ENCODE data around the gene HOXC4.

Gene HOXC4

GRCh38 chr12:54022960-54023884 lies 30.4 kb upstream of the HOXC4 start:
- Histone ChIP-seq H3K27ac (no peak overlapping the region), H3K4me3 (no peak overlapping the region)
- TF ChIP-seq, protein P1, sequence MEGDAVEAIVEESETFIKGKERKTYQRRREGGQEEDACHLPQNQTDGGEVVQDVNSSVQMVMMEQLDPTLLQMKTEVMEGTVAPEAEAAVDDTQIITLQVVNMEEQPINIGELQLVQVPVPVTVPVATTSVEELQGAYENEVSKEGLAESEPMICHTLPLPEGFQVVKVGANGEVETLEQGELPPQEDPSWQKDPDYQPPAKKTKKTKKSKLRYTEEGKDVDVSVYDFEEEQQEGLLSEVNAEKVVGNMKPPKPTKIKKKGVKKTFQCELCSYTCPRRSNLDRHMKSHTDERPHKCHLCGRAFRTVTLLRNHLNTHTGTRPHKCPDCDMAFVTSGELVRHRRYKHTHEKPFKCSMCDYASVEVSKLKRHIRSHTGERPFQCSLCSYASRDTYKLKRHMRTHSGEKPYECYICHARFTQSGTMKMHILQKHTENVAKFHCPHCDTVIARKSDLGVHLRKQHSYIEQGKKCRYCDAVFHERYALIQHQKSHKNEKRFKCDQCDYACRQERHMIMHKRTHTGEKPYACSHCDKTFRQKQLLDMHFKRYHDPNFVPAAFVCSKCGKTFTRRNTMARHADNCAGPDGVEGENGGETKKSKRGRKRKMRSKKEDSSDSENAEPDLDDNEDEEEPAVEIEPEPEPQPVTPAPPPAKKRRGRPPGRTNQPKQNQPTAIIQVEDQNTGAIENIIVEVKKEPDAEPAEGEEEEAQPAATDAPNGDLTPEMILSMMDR (IDR thresholded peaks at IDR 0.05): no peak
- no peak for DNase-seq (ENCODE audit: low spot score)

DNA sequence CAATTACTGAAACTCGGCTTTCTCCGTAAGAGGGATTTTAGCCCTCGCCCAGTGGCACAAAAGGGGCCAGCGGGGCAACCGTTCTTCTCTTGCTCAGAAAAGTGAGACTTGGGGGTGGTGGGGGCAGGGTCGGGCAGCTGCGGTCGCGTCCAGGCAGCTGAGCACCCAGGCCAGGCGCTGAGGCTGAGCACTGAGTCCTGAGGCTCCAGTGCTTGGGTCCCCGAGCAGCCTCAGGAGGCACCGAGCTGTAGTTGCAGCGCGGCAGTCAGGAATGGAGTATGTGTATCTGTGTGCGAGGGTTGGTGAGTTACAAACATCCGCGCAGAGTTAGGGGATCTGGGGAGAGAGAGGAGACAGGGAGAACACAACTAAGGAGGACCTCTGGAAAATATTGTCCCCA lies 29.5 kb upstream of the HOXC4 start:
- Histone ChIP-seq H3K27ac (no peak overlapping the region), H3K4me3 (no peak overlapping the region)
- TF ChIP-seq, protein P1 (IDR thresholded peaks at IDR 0.05): no peak
- DNase-seq (ENCODE audit: low spot score): no peak

- no peak overlapping the region for H3K27ac ChIP-seq
- no peak for DNase-seq (ENCODE audit: low spot score)
Observed at GRCh38 chr12:54024581-54025305, 28.9 kb upstream of the HOXC4 start.

DNA sequence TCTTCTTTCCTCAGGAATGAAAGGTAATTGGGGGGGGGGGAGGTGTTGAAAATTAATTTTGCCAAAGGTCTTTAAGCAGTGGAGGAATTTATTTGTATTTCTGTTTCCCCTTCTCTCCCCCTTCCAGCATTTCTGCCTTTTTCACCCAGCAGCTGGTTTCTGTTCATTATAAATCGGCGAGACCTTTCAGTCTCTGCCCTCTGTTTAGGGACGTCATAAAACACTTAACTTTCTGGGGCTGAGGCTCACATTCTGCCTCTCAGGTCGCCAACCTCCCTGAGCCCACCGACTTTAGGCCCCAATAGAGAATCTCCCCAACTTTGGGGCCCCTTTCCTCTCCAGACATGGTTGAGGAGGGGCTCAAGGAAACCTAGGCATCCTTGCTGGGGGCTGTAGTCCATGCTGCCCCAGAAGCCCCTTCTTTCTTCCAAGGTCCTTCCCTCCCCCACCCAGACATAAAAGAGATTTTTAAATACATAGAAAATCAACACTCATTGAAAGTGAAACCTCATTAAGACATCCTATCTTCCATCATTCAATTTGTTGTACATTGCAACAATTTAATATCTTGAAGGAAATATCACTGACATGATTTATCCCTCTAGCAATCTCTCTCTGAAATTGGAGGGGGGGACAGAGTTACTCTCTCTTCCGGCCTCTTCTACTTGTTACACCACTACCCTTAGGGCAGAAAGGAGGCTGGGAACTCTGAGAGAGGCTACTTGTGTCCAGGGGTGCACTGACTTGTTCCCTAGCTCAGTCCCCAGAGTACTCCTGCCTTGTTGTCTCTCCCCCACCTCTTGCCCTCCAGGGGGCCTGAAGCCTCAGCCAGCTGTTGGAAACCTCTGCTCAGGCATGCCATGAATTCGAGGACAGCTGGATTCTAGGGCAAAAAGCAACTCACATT lies 27.9 kb upstream of the HOXC4 start:
- TF ChIP-seq, protein P1 (IDR thresholded peaks at IDR 0.05): no peak
- Histone ChIP-seq H3K27ac (no peak overlapping the region), H3K4me3 (no peak overlapping the region)
- no peak for DNase-seq (ENCODE audit: low spot score)

More at GRCh38 chr12:54024581-54025305, 28.9 kb upstream of the HOXC4 start:
- H3K4me3 ChIP-seq: no peak overlapping the region
- TF ChIP-seq, protein P1 (IDR thresholded peaks at IDR 0.05): no peak

GRCh38 chr12:54026640-54027441 lies 26.8 kb upstream of the HOXC4 start:
- Histone ChIP-seq H3K4me3 (no peak overlapping the region), H3K27ac (no peak overlapping the region)
- DNase-seq (ENCODE audit: low spot score): no peak
- TF ChIP-seq, protein P1 (IDR thresholded peaks at IDR 0.05): no peak

DNA sequence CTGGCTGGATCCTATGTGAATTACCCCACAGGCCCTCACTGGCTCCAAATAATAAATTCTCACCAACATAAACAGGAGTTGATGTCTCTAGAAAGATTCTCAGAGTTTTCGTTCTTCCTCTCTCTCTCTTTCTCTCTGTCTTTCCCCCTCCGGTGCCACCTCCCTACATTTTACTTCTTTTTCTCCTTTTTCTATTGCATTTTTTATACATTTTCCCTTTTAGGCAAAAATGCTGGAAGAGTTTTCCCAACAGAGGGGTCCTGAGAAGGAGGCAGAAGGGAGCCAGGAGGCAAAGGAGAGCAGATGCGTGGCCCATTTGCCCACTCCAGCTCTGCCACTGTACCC lies 26.2 kb upstream of the HOXC4 start:
- Histone ChIP-seq H3K27ac (no peak overlapping the region), H3K4me3 (no peak overlapping the region)
- no peak for DNase-seq (ENCODE audit: low spot score)
- TF ChIP-seq, protein P1 (IDR thresholded peaks at IDR 0.05): no peak
